Neural progenitor cell (in vitro differentiated cells): ENCODE results near the gene DSCAML1. TPM values are rescaled to one million over a fixed set of nuclear protein-coding genes. Genes with fewer than 3 reads are reported as not detected.

Experiments used
- DNase-seq: peaks from one replicate; pipeline ENCODE4 v3.0.0-alpha.2; 2016; ENCODE audit warnings: low spot score
- H2AFZ ChIP-seq: fragments of 200-600 bp; sonication (generic); replicated peaks from 2 replicates; pipeline ENCODE4 v1.6.1; 2016; ENCODE audit warnings: antibody characterized with exemption
- H3F3A ChIP-seq: fragments of 200-600 bp; sonication (generic); 2 replicates; pipeline ENCODE4 v1.6.1; 2016; ENCODE audit warnings: antibody characterized with exemption, low read depth
- H3K27ac ChIP-seq: fragments of 200-600 bp; sonication (generic); 2 replicates; pipeline ENCODE4 v1.5.1; 2016; ENCODE audit warnings: mild to moderate bottlenecking
- H3K27me3 ChIP-seq: fragments of 200-600 bp; sonication (generic); 2 replicates; pipeline ENCODE4 v1.6.1; 2016; ENCODE audit warnings: mild to moderate bottlenecking, moderate library complexity
- H3K36me3 ChIP-seq: fragments of 200-600 bp; sonication (generic); 2 replicates; pipeline ENCODE4 v1.5.1; 2016
- H3K4me1 ChIP-seq: fragments of 200-600 bp; sonication (generic); 2 replicates; pipeline ENCODE4 v1.6.1; 2016; ENCODE audit warnings: mixed run types
- H3K4me2 ChIP-seq: fragments of 200-600 bp; sonication (generic); 2 replicates; pipeline ENCODE4 v1.6.1; 2016
- H3K4me3 ChIP-seq: fragments of 200-600 bp; sonication (generic); 2 replicates; pipeline ENCODE4 v1.5.1; 2016
- H3K79me2 ChIP-seq: fragments of 200-600 bp; sonication (generic); 2 replicates; pipeline ENCODE4 v1.6.1; 2016; ENCODE audit warnings: low read depth
- H3K9ac ChIP-seq: fragments of 200-600 bp; sonication (generic); 2 replicates; pipeline ENCODE4 v1.6.1; 2016
- H3K9me3 ChIP-seq: fragments of 200-600 bp; sonication (generic); 2 replicates; pipeline ENCODE4 v1.5.1; 2016; ENCODE audit warnings: low read depth
- H4K20me1 ChIP-seq: fragments of 200-600 bp; sonication (generic); 2 replicates; pipeline ENCODE4 v1.6.1; 2016; ENCODE audit warnings: low read depth
- H3K27ac Mint-ChIP-seq: 3 replicates; pipeline ENCODE4 v1.8.0; 2021; ENCODE audit warnings: mixed read lengths
- H3K27me3 Mint-ChIP-seq: 2 replicates; pipeline ENCODE4 v1.8.0; 2022; ENCODE audit warnings: low read depth, mild to moderate bottlenecking, inconsistent platforms, moderate library complexity, mixed read lengths; ENCODE audit not compliant: insufficient read depth
- H3K36me3 Mint-ChIP-seq: 3 replicates; pipeline ENCODE4 v1.8.0; 2021; ENCODE audit warnings: mixed read lengths
- H3K4me1 Mint-ChIP-seq: 3 replicates; pipeline ENCODE4 v1.8.0; 2021; ENCODE audit warnings: mixed read lengths
- H3K4me3 Mint-ChIP-seq: 3 replicates; pipeline ENCODE4 v1.8.0; 2021; ENCODE audit warnings: mild to moderate bottlenecking, moderate library complexity, mixed read lengths
- H3K9me3 Mint-ChIP-seq: 3 replicates; pipeline ENCODE4 v1.8.0; 2020; ENCODE audit warnings: mixed read lengths
- EZH2 ChIP-seq: fragments of 200-600 bp; sonication (generic); IDR thresholded peaks from 2 replicates; pipeline ENCODE4 v1.6.1; 2017; ENCODE audit warnings: antibody characterized with exemption, mild to moderate bottlenecking, moderate library complexity
- EZH2phosphoT487 ChIP-seq: fragments of 200-600 bp; sonication (generic); IDR thresholded peaks from 2 replicates; pipeline ENCODE4 v1.6.1; 2017; ENCODE audit warnings: antibody characterized with exemption
- total RNA-seq: library from RNA; depleted of rRNA; stranded (reverse); fragments of >200 nt; gene quantifications from 2 replicates; pipeline ENCODE4 v1.2.3, GENCODE V29; 2015; ENCODE audit warnings: low replicate concordance
- TF ChIP-seq, protein P1 (sequence below): fragments of 200-600 bp; sonication (generic); IDR thresholded peaks from 2 replicates; pipeline ENCODE4 v1.5.1; 2017; ENCODE audit warnings: antibody characterized with exemption, mild to moderate bottlenecking

The DSCAML1 gene
- total RNA-seq, 1 donor from 2014 or later: 0.06 TPM

GRCh38 chr11:117412176-117412575 is 384.8 kb downstream of the DSCAML1 start:
- Histone ChIP-seq H2AFZ (no peak overlapping the region), H3K27me3 (no peaks in the 10 kb centered on the region), H3K4me2 (no peak overlapping the region), H3K4me3 (no peak overlapping the region), H3K4me1 (no peaks in the 10 kb centered on the region), H3K79me2 (no peaks in the 10 kb centered on the region), H4K20me1 (no peaks in the 10 kb centered on the region), H3K27ac (no peak overlapping the region), H3K9ac (no peak overlapping the region), H3F3A (no peaks in the 10 kb centered on the region), H3K36me3 (no peaks in the 10 kb centered on the region), H3K9me3 (no peaks in the 10 kb centered on the region)
- TF ChIP-seq EZH2phosphoT487 (no peak), EZH2 (no peak)
- TF ChIP-seq, protein P1, sequence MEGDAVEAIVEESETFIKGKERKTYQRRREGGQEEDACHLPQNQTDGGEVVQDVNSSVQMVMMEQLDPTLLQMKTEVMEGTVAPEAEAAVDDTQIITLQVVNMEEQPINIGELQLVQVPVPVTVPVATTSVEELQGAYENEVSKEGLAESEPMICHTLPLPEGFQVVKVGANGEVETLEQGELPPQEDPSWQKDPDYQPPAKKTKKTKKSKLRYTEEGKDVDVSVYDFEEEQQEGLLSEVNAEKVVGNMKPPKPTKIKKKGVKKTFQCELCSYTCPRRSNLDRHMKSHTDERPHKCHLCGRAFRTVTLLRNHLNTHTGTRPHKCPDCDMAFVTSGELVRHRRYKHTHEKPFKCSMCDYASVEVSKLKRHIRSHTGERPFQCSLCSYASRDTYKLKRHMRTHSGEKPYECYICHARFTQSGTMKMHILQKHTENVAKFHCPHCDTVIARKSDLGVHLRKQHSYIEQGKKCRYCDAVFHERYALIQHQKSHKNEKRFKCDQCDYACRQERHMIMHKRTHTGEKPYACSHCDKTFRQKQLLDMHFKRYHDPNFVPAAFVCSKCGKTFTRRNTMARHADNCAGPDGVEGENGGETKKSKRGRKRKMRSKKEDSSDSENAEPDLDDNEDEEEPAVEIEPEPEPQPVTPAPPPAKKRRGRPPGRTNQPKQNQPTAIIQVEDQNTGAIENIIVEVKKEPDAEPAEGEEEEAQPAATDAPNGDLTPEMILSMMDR: no peak
- Mint-ChIP-seq H3K27me3 (peaks cover 4% of the 10 kb centered on the region), H3K9me3 (no peaks in the 10 kb centered on the region), H3K36me3 (peaks cover 18% of the 10 kb centered on the region), H3K27ac (no peak overlapping the region), H3K4me3 (no peak overlapping the region), H3K4me1 (peaks cover 3% of the 10 kb centered on the region)
- no peak for DNase-seq

DNA sequence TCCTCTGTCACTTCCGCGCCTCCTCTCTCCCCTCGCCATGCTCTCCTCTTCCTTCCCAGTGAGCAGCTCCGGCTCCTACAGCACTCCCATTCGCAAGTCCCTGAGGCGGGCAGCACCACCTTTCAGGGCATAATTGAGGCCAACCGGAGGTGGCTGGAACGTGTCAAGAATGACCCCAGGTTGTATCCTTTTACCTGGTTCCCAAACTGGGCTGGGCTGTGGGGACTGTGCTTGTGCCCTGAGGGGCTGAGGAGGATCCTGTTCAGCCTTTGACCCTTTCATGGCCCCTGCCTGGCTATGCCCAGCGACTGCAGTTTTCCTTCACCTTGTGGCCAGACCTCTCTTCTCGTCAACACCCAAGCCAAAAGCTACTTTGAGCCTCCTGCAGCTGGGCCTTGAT is 385.3 kb downstream of the DSCAML1 start:
- no peak overlapping the region for H3K4me3 Mint-ChIP-seq
- H3K36me3 ChIP-seq: no peaks in the 10 kb centered on the region
- DNase-seq: no peak

GRCh38 chr11:117410861-117411710 is 385.9 kb downstream of the DSCAML1 start:
- Mint-ChIP-seq H3K27ac (no peak overlapping the region), H3K36me3 (peaks cover 24% of the 10 kb centered on the region), H3K4me1 (peaks cover 3% of the 10 kb centered on the region), H3K4me3 (no peak overlapping the region), H3K9me3 (peaks cover 2% of the 10 kb centered on the region), H3K27me3 (peaks cover 2% of the 10 kb centered on the region)
- TF ChIP-seq EZH2phosphoT487 (no peak), EZH2 (no peak)
- TF ChIP-seq, protein P1: no peak
- no peak overlapping the region for H3K4me3 ChIP-seq
- H3K79me2 ChIP-seq: no peaks in the 10 kb centered on the region
- H3K36me3 ChIP-seq: no peaks in the 10 kb centered on the region
- no peak for DNase-seq
- H3F3A ChIP-seq: no peaks in the 10 kb centered on the region
- H2AFZ ChIP-seq: no peak overlapping the region
- H3K27me3 ChIP-seq: no peaks in the 10 kb centered on the region
- H3K9ac ChIP-seq: no peak overlapping the region
- H3K4me1 ChIP-seq: no peaks in the 10 kb centered on the region
- no peak overlapping the region for H3K27ac ChIP-seq
- no peaks in the 10 kb centered on the region for H4K20me1 ChIP-seq
- peaks cover 4% of the 10 kb centered on the region for H3K9me3 ChIP-seq
- H3K4me2 ChIP-seq: no peak overlapping the region

More for the DNA sequence above, 385.3 kb downstream of the DSCAML1 start:
- Histone ChIP-seq H2AFZ (no peak overlapping the region), H3K27me3 (no peaks in the 10 kb centered on the region), H3K79me2 (no peaks in the 10 kb centered on the region), H3K9ac (no peak overlapping the region), H3K4me2 (no peak overlapping the region), H3K27ac (no peak overlapping the region), H3F3A (no peaks in the 10 kb centered on the region), H3K4me3 (no peak overlapping the region), H3K9me3 (no peaks in the 10 kb centered on the region), H3K4me1 (no peaks in the 10 kb centered on the region), H4K20me1 (no peaks in the 10 kb centered on the region)
- H3K4me1 Mint-ChIP-seq: peaks cover 3% of the 10 kb centered on the region
- peaks cover 18% of the 10 kb centered on the region for H3K36me3 Mint-ChIP-seq
- TF ChIP-seq, protein P1: no peak
- no peak for TF ChIP-seq EZH2
- TF ChIP-seq EZH2phosphoT487: no peak
- H3K27ac Mint-ChIP-seq: no peak overlapping the region
- peaks cover 4% of the 10 kb centered on the region for H3K27me3 Mint-ChIP-seq
- no peaks in the 10 kb centered on the region for H3K9me3 Mint-ChIP-seq
